HG02610 (cell line): Measurements from ENCODE around the gene BEAN1.

Experiments used
- ATAC-seq: cut with Tn5 transposase; IDR thresholded peaks from one replicate; pipeline ENCODE4 v1.9.1; 2021; ENCODE audit warnings: mild to moderate bottlenecking, moderate library complexity; ENCODE audit not compliant: unreplicated experiment

BEAN1 gene

DNA sequence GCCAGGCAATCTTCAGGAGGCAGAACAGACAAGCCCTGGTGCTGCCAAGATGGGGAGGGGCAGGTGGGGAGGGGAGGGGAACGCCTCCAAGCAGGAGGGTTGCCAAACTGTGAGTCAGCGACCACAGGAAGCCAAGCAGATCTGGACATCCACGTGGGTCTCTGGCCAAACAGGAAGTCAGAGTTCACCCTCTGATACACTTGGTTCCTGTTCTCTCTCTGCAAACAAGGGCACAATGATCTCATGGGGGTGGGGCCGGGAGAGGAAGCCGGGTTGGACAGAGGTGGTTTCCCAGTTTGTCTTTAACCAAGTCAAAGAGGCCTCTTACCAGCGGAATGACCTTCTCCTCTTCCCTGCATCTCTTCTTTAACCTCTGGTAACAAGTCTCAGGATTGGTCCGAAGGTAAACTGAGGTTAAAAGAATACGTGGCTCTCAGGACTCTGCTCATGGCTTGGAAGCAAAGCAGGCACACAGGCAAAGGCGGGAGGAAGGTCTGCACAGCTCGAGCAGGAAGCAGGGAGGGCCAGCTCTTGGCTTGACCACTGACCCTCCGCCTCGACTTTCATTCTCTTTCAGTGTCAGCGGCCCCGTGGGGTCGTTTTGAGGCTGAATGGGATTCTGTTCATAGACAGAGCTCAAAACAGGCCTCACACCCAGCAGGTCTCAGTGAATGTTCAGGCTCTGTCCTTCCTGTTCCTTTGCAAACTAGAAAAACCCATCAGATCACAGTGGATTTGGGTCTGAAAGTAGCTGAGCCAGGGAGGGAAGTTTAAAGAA is 89.9 kb downstream of the BEAN1 start:
- ATAC-seq: peak; percentile 99

GRCh38 chr16:66517586-66518263 is 90.6 kb downstream of the BEAN1 start:
- ATAC-seq: no peak

GRCh38 chr16:66519482-66520373 is 92.6 kb downstream of the BEAN1 start:
- no peak for ATAC-seq

DNA sequence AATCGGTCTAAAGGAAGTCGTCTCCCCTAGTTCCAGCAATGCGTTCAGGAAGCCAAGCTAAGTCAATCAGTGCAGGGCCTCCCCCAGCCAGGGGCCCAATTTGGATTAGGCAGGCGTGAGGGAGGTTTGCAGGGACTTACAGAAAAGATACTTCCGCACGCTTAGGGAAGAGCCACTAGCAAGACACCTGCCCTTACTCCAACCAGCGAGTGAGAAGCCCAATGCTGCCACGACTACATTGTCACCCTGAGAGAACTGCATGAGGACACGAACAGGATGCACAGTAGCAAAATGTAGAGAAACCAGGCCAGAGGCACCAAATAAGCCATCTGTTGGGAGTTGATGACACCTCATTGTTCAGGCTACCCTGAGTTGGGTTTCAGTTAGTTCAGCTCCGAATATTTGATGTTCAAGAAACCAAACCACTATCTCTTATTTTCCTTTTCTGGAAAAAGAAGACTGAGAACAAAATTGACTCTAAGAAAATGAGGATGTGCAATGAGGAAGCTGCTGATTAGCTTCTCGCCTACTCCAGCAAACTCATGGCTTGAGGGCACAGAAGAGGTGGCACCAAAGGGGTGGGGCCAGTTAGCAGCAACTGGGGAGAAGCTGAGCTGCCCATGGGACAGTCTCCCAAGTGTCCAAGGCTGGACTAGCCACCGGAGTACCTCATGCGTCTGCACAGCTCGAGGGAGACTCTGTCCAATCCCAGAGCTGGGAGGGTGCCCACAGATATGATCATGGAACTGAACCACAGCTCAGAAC is 93.5 kb downstream of the BEAN1 start:
- ATAC-seq: no peak

DNA sequence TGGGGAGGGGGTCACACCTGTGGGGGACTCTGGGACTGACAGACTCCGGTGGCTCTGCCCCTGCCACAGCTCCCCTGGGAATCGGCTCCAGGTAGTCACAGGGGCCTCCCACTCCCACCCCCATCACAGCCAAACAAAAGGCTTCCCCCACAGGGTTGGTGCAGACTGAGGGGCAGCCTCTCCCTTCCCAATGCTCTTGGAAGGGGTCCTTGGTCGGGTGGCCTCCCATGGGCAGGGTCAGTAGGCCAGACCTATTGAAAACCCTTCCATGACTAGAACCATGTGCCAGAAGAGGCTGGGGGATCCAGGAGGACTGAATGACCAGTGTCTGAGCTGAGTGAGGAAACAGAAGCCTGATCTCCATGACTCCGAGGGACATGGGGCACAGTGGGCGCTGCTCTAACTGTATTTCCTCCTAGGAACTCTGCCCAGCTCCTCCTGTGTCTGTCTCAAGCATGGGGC is 94.2 kb downstream of the BEAN1 start:
- ATAC-seq: no peak

- ATAC-seq: peak; percentile 85
Observed at GRCh38 chr16:66521951-66522771, 95.1 kb downstream of the BEAN1 start.

DNA sequence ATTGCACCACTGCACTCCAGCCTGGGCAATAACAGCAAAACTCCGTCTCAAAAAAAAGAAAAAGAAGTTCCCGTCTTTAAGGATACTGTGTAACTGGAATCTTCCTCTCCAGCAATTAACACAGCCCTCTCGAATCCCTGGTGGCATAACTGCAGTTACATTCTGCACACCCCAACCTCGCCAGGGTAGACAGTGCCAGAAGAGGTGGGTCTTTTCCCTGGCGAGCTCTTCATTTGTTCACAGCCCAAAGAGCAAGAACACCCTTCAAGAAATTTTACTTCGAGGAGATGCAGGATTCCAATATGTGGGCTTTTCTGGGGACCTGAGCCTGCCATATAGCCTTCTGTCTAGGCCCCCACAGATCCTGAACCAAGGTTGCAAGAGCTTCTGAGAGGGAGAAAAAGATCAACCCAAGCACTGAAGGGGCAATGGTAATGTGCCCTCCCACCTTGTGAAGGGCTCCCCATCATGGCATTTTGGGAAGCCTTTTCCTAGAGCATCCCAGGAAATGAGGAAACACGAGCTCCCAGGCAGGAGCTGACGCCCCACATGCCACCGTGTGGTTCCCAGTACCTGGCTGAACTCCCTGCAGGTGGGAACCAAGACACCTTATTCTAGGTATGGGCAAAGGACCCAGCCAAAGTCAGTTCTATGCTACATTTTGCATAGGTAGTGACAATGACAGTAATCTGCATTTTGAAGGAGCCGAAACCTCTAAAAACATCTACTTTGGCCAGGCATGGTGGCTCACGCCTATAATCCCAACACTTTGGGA is 95.9 kb downstream of the BEAN1 start:
- no peak for ATAC-seq

- ATAC-seq: no peak
Observed at GRCh38 chr16:66523861-66524354, 96.8 kb downstream of the BEAN1 start.

DNA sequence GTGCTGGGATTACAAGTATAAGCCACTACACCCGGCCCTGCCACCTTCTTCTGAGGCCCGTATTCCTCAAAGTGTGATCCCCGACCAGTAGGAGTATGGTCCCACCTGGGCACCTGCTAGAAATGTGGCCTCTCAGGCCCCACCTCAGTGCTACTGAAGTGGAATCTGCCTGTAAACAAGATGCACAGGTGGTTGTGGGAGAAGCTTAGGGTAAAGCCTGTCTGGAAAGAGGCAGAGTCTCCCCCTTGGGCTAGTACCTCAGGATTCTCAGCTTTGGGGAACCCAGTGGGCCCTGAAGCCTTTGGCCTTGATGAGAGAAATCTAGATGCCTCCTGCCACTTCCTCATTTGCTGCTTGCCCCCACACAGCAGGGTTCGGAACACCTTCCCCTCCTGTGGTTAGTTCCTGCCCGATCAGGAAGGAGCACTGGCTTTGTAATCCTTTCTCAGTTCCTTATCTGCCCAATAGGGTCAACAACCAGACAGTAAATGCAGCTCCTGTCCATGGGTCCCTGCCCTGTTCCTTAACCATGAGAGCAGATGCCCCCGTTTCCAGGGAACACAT is 97.6 kb downstream of the BEAN1 start:
- peak; percentile 50 for ATAC-seq

GRCh38 chr16:66525396-66526180 is 98.5 kb downstream of the BEAN1 start:
- no peak for ATAC-seq

GRCh38 chr16:66528294-66528693 is 101.2 kb downstream of the BEAN1 start:
- no peak for ATAC-seq

GRCh38 chr16:66529475-66529874 is 102.4 kb downstream of the BEAN1 start:
- no peak for ATAC-seq
